Activated CD4-positive, CD25-positive, alpha-beta regulatory T cell (primary cell): ENCODE data around the gene CDYL.

Experiments used
- DNase-seq, 4 experiments: peaks; one replicate each; lab custom pipeline; 2025; lab: John Stamatoyannopoulos, UW

Gene CDYL

GRCh38 chr6:4885341-4885933, 109.2 kb downstream of the CDYL start:
- DNase-seq = no peak

GRCh38 chr6:4888841-4889240, 112.6 kb downstream of the CDYL start:
- no peak for DNase-seq

- DNase-seq = no peak
These were observed 113.5 kb downstream of the CDYL start for GRCh38 chr6:4889701-4890100.

GRCh38 chr6:4890191-4890590, 114.0 kb downstream of the CDYL start:
- DNase-seq = no peak

- no peak for DNase-seq
These were observed 114.4 kb downstream of the CDYL start for GRCh38 chr6:4890627-4891026.

DNA sequence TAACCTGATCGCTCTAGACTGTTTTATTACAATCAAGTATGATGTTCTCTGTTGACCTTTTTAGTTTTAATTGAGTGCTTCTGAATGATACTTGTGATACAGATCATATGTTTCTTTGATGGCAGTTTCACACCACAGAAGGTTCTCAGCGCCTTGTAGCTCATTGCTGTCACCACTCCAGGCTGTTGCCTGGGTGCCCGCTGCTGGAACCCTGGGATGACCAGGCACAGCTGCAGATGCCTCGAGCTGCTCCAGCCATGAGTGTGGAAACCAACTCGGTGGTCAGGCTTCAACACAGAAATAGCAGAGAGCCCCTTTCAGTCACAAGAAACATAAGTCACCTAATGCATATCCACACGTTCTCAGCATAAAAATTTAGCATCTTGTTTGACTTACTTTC, 114.9 kb downstream of the CDYL start:
- no peak for DNase-seq

- no peak for DNase-seq
These were observed 116.7 kb downstream of the CDYL start for GRCh38 chr6:4892785-4893485.

DNA sequence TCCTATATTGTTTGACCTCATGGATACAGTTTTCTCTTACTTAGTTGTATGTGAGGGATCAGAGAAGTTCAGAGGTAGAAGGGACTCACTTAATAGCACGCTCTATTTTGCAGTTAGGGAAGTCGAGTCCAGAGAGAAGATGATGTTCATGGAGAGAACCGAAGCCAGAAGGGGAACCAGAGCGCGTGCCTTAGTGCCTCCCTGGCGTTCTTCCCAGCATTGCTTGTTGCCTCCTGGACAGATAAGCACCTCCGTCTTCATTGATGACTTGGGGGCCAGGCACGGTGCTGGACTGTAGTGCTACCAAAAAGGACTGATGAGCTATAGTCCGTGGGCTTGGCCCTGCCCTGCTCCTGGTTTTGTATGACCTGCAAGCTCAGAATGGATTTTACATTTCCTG, 117.8 kb downstream of the CDYL start:
- DNase-seq = no peak

DNA sequence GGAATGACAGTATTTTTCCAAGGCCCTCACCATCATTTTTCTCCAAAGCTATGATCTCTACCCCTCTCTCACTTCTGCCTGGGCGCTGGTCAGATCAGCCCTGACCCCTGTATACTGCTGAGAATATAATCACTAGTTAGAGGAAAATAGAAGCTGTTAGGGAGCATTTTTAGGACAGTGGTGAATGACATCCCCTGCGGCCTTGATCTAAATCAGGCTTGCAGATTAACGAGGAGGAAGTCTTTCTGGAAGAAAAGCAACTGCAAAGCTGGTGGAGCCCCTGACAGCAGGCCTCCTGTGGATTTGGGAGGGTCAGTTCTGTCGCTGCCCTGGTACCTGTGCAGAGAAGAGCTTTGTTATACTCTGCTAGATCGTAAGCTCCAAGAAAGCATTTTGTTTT, 119.8 kb downstream of the CDYL start:
- DNase-seq = no peak

DNA sequence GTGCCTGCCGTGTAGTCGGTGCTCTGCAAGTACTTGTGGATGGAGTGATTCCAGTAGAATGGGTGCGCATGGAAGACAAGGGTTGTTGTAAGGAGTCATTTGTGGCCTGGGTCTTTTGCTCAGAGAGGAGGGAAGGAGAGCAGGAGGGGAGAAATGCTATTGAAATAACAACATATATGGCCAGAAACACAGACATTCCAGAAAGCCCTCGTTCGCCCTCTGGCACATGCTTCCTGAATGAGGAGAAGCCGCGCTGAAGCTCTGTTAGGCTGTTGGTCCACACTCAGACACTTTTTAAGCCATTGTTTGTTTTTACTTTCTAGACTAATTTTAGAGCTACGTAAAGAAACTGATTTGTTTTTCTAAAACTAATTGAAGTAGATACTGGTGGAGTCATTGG, 120.2 kb downstream of the CDYL start:
- DNase-seq = no peak

DNA sequence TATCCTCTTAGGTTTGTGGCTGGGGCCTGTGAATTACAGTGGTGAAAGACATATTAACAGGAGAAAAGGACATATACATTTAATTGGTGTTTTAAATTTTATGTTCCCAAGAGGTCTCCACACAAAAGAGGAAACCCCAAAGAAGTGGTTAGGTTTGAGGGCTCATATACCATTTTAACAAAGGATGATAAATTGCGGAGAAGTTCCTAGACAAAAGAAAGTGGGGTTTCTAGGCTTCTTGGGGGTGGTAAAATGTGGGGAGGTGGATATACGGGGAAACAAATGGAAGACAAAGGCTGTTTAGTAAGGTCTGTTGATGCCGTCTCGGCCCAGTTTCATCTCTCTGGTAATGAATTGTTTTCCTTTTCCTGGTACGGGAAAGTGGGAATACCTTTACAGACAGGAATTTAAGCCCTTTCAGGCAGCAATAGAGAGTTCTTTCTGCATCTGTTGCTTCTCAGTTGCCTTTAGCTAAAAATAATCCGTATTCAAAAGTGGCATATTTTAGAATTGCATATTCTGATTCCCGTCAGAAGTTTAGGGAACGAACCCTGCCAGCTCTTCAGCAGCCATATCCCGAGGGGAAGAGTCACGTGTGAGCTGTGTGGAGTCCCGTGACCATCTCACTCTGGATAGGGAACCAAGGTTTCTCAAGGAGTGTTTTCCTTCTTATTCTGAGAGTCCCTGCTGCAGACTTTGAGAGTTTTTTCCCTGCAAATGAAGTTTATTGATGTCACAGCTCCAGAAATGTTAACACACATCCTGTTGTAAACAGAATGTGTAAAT, 123.2 kb downstream of the CDYL start:
- no peak for DNase-seq

GRCh38 chr6:4901386-4902061, 125.3 kb downstream of the CDYL start:
- no peak for DNase-seq

- DNase-seq = no peak
These were observed 126.2 kb downstream of the CDYL start for GRCh38 chr6:4902363-4902762.

DNA sequence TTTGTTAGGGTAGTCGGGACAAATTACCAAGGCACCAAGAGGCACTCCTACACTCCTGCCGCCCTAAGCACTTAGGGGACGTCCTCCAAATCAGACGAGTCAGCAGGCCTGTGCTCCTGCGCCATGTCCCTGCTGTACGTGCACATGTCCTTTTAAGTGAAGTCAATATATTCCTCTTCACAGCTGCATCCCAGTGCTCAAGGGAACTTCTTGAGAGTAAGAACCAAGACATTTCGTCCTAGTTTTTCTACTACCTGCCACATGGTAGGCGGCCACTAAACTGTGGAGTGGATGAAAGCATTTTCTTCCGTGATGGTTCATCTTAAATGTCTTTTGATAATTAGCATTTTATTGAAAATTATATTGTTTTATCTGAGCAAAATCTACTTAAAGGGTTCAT, 126.9 kb downstream of the CDYL start:
- no peak for DNase-seq

DNA sequence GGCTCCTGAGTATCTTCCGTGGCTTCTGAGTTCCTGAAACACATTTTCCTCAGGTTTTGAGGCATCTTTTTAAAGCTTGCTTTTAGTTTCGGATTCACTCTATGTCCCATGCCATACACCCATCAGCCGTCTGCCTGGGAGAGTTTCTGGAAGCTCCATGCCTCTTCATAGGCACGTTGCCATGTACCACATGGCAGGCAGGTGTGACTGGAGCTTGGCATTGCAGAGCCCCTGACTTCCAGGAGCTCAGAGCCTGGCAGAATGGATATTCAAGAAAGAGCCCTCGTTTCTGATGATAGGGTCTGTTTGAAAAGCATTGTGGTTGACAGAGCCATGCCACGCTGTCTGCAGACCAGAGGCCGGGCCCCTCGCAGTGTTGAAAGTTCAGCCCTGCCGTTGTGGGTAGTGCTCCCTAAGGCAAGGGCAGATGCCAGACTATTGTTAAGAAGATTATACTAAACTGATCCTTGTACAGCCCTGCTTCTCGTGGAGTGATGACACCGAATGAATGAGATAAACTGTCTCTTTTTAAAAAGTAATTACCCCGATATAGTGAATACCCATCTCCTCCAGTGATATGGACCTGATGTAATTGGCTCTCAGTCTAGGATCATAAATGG, 127.7 kb downstream of the CDYL start:
- no peak for DNase-seq

DNA sequence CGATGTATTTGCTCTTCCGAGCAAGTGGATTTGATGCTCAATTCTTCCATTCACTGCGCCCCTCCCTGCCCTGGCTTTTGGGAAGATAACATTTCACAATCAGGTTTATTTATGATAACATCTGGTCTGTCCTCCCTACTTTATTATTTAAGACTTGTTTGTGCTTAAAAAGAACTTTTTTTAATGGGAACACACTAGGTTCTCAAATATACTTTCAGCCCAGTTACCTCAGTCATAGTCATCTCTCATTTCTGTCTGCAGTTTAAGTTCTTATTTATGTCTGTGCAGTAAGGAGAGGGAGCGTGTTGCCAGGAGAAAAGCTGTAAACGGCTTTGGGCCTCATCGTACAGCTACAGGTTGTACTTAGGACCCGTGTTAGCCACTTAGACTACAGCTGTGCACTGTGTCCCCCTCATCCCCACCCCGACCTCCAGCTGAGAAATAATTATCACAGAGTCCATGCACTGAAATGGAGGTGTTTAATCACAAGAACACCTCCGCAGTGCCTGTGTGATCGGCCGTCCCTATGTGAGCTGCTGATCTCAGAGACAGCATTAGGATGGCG, 128.3 kb downstream of the CDYL start:
- no peak for DNase-seq

GRCh38 chr6:4905826-4906225, 129.6 kb downstream of the CDYL start:
- DNase-seq = no peak

DNA sequence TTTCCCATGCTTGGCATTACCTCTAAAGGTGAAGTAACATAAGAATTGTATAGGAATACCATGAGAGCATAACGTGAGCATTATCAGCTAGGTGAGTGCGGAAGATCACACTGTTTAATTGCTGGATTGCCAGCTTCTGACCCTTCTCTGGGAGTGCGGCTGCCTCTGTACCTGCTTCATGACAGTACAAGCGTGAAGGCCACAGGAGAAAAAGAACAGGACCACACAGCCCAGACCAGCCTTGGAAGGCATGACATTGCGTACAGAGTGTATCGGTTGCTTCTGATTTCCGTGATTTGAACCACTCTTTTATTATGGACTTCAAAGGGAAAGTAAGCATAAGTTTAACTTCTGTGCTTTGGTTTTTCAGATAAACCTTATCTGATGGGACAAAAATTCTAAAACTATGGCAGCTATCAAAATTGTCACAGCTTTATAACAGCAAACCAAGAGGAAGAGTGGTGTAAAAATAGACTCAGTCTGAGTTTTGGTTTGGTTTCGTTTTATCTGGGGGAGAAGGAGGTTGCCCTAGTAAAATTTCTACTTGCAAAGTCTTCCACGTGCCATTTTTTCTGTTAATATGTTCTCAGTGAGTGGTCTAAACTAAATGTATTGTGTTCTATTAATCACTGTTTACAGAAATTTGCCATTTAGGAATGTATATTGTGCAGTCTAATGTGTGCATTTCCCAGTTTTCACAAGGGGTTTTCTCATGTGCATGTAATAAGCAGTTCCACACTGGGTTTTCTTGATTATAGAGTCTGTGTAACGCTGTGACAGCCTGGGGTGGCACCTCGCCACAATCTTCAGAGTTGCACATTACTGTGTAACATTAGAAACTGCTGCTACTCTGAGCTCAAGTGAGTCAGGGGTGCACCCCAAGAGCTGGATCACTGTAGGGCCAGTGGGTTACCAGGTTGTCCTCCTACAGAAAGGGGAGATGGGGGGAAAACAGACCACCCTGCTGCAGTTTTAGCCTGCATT, 130.4 kb downstream of the CDYL start:
- no peak for DNase-seq

DNA sequence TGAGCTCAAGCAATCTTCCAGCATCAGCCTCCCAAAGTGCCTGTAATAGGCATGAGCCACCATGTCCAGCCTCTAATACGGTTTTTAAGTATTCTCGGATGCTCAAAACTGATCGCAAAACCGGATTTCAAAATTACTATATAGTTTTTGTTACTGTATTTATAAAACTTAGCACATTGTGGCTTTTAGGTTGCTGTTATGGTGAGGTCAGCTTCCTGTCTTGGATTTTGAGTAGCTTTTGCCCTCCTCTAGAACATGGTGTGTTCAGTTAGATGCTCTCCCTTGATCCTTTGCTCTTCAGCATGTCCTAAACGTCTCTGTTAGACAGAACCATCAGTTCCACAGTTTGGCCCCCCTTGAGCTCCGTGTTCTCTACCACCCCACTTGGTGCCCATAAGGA, 131.4 kb downstream of the CDYL start:
- no peak for DNase-seq

GRCh38 chr6:4908062-4908461, 131.9 kb downstream of the CDYL start:
- DNase-seq = no peak
